ENCODE results near the gene ANKRD13B.

Gene ANKRD13B

DNA sequence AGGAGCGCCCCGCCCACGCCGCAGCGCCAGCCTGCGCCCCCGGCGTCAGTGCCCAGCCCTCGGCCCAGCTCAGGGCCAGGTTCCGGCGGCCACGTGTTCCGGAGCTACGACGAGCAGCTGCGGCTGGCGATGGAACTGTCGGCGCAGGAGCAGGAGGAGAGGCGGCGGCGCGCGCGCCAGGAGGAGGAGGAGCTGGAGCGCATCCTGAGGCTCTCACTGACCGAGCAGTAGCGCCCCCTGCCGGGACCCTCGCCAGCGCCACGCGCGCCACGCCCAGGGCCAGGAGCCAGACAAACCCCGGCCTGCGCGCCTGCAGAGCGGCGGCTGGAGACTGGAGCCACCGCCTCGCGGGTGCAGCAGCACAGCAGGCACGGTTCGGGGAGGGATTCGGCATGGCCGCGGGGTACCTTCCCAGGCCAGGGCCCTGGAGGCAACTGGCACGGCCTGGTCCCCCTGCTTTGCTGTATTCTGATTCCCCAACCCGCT lies 20.5 kb downstream of the ANKRD13B start:
- H3K4me1 ChIP-seq (ENCODE audit: control insufficient read depth, insufficient read depth, low read length) = peaks cover 28% of the 10 kb centered on the region
- H3K9me3 ChIP-seq (ENCODE audit: control insufficient read depth, low read length) = no peaks in the 10 kb centered on the region
- WGBS, 2 experiments = 6 to 7% methylated on average over 50 of the region's 50 CpGs
- no peak overlapping the region for H3K4me3 ChIP-seq (ENCODE audit: insufficient read depth, low read depth, low read length)
- peaks cover 58% of the 10 kb centered on the region for H3K27me3 ChIP-seq (ENCODE audit: control insufficient read depth, insufficient read depth, low read length, poor library complexity, severe bottlenecking)
- H3K27ac ChIP-seq (ENCODE audit: insufficient read depth, low read depth, low read length, poor library complexity, severe bottlenecking) = no peak overlapping the region
- H3K36me3 ChIP-seq (ENCODE audit: control insufficient read depth, insufficient read depth, low read length) = no peaks in the 10 kb centered on the region

DNA sequence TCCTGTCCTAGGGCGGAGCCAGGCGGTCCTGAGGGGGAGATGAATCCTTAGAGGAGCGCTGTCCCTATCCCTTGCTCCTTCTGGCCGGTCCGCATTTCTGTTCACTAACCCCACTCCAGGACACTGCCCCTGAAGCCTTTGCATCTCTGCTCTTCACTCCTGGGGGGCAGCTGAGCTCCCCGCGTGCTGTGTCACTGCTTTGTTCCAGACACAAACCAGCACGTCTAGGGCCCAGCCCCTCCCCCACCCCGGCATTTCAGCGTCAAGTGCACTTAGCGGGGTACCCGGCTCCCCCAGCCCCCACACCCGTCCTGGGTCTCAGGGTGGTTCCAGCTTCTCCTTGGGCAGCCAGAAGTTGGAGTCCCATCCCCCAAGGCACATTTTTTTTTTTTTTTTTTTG lies 20.9 kb downstream of the ANKRD13B start:
- H3K27me3 ChIP-seq (ENCODE audit: control insufficient read depth, insufficient read depth, low read length, poor library complexity, severe bottlenecking) = peaks cover 62% of the 10 kb centered on the region
- H3K27ac ChIP-seq (ENCODE audit: insufficient read depth, low read depth, low read length, poor library complexity, severe bottlenecking) = no peak overlapping the region
- WGBS, 2 experiments = 40 to 41% methylated on average over 13 of the region's 13 CpGs

DNA sequence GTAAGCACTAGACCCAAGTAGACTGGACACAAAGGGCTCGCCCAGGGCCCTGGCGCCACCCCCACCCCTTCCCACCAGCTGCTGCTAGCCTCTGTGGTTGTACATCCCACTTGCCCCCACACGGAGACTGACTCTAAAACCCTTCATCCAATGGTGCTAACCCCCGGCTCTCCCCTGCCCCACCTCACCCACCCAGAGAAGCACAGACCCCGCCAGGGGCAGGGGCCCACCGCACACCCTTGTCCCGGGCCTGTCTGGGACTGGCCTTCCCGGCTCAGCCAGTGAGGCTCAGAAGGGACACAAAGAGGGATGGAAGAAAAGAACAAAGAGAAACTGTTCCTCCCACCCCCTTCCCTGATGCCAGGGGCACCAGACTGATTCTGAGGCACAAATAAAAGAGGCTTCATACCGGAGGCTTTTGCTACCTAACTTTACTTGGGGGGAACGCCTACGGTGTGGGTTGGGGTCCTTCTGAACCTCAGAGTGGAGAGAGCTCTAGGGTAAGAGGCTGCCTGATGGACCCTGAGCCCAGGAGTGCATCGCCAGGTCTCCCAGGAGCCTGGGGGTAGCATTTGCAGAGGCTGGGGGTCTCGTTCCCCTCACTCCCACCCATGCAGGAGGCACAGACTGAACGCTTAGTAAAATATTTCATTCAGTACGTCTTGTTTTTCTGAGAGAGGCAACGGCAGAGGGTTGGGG lies 21.6 kb downstream of the ANKRD13B start:
- no peaks in the 10 kb centered on the region for H3K9me3 ChIP-seq (ENCODE audit: control insufficient read depth, low read length)
- H3K4me3 ChIP-seq (ENCODE audit: insufficient read depth, low read depth, low read length) = no peak overlapping the region
- WGBS, 2 experiments = 72 to 73% methylated on average over 15 to 16 of the region's 16 CpGs
- H3K27ac ChIP-seq (ENCODE audit: insufficient read depth, low read depth, low read length, poor library complexity, severe bottlenecking) = no peak overlapping the region
- peaks cover 69% of the 10 kb centered on the region for H3K27me3 ChIP-seq (ENCODE audit: control insufficient read depth, insufficient read depth, low read length, poor library complexity, severe bottlenecking)
- H3K36me3 ChIP-seq (ENCODE audit: control insufficient read depth, insufficient read depth, low read length) = no peaks in the 10 kb centered on the region
- peaks cover 28% of the 10 kb centered on the region for H3K4me1 ChIP-seq (ENCODE audit: control insufficient read depth, insufficient read depth, low read length)

More for the DNA sequence above, 20.9 kb downstream of the ANKRD13B start:
- Histone ChIP-seq H3K4me1 (ENCODE audit: control insufficient read depth, insufficient read depth, low read length) (peaks cover 28% of the 10 kb centered on the region), H3K36me3 (ENCODE audit: control insufficient read depth, insufficient read depth, low read length) (no peaks in the 10 kb centered on the region), H3K9me3 (ENCODE audit: control insufficient read depth, low read length) (no peaks in the 10 kb centered on the region), H3K4me3 (ENCODE audit: insufficient read depth, low read depth, low read length) (no peak overlapping the region)

DNA sequence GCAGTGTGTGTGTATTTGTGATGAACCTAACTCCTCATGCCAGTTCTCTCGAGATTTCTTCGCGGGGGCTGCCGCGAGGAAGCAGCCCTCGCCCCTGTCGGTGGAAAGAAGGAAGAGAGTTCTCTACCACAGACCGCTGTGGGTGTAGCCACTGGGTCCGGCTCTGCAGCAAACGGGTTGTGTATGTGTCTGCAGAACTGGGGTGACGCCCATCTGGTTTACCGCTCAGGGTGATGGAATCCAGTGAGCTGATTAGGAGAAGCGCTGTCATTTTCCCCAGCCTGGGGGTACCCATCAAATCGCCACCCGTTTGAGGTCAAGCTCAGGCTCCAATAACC lies 22.1 kb downstream of the ANKRD13B start:
- Histone ChIP-seq H3K4me3 (ENCODE audit: insufficient read depth, low read depth, low read length) (peak overlapping the region; percentile 29), H3K27me3 (ENCODE audit: control insufficient read depth, insufficient read depth, low read length, poor library complexity, severe bottlenecking) (peaks cover 69% of the 10 kb centered on the region)

DNA sequence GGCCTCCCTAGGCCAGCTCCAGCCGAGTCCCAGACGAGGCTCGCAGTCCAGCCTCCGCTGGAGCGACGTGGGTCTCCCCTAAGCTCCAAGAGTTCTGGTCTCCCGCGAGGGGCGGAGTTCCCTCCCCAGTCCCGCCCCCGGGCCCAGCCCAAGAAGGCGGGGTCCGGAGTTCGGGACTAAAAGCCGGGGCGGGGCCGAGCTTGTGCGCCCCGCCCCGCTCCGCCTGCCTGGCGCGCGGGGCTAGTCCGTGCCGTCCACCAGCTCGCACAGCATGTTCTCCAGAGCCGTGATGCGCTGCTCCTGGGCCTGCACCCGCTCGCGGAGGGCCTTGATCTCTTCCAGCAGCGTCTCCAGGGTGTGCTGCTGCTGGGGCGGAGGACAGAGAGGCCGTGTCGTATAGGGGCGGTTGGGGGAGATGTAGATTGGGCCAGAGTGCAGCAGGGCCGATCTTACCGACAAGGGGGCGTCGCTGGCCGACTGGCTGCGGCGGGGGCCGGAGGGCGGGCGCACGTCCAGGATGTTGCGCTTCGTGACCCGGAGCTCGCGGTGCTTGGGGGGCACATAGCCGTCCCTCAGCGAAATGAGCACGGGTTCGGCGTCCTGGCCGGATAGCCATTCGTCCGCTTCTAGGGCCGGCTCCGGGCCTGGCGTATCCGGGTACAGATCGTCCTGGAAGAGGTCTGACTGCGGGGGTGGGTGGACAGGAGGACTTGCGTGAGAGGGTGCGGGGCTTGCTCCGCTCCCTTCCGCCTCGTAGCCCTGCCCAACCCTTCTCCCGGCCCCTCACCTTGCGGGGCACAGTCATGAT lies 22.8 kb downstream of the ANKRD13B start:
- no peaks in the 10 kb centered on the region for H3K9me3 ChIP-seq (ENCODE audit: control insufficient read depth, low read length)
- H3K36me3 ChIP-seq (ENCODE audit: control insufficient read depth, insufficient read depth, low read length) = no peaks in the 10 kb centered on the region
- peak overlapping the region; percentile 29 for H3K4me3 ChIP-seq (ENCODE audit: insufficient read depth, low read depth, low read length)
- H3K27ac ChIP-seq (ENCODE audit: insufficient read depth, low read depth, low read length, poor library complexity, severe bottlenecking) = no peak overlapping the region
- peaks cover 70% of the 10 kb centered on the region for H3K27me3 ChIP-seq (ENCODE audit: control insufficient read depth, insufficient read depth, low read length, poor library complexity, severe bottlenecking)
- peaks cover 32% of the 10 kb centered on the region for H3K4me1 ChIP-seq (ENCODE audit: control insufficient read depth, insufficient read depth, low read length)
- 3% methylated on average over 74 of the region's 74 CpGs for WGBS, 2 experiments

More for the DNA sequence above, 22.1 kb downstream of the ANKRD13B start:
- Histone ChIP-seq H3K9me3 (ENCODE audit: control insufficient read depth, low read length) (no peaks in the 10 kb centered on the region), H3K27ac (ENCODE audit: insufficient read depth, low read depth, low read length, poor library complexity, severe bottlenecking) (no peak overlapping the region), H3K36me3 (ENCODE audit: control insufficient read depth, insufficient read depth, low read length) (no peaks in the 10 kb centered on the region), H3K4me1 (ENCODE audit: control insufficient read depth, insufficient read depth, low read length) (peaks cover 28% of the 10 kb centered on the region)
- WGBS, 2 experiments = 70 to 72% methylated on average over 15 of the region's 15 CpGs

DNA sequence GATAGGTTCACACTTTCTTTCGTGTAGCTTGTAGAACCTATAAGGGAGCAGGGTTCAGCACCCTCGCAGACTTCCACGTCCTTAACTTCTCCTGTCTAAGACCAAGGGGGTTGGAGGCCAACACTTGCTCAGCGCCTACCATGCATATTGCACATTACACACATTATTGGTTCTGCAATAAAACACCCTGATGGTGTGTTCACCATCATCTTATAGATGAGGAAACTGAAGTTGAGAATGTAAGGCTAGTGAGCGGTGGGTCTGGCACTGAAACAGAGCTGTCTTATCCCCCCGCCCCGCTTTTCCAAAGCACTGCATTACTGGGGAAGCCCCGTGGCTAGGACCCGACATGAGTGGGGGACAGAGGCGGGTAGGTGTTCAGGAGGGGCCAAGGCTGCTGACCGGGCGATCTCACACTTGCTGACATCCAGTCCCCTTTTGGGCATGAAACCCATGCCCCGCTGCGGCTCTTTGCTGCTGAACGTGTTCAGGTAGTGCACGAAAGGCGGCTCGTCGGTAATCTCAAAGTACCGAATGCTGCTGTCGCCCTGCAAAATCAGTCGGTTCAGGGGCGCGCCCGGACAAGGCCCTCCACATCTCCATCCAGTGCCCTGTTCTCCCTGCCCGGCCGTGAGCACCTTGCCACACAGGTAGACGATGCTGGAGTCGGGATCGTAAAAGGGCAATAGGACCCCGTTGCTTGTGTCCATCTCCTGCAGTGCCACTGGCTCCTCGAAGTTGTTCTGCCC lies 23.5 kb downstream of the ANKRD13B start:
- no peaks in the 10 kb centered on the region for H3K9me3 ChIP-seq (ENCODE audit: control insufficient read depth, low read length)
- no peak overlapping the region for H3K27ac ChIP-seq (ENCODE audit: insufficient read depth, low read depth, low read length, poor library complexity, severe bottlenecking)
- H3K27me3 ChIP-seq (ENCODE audit: control insufficient read depth, insufficient read depth, low read length, poor library complexity, severe bottlenecking) = peaks cover 78% of the 10 kb centered on the region
- 36 to 41% methylated on average over 32 of the region's 32 CpGs for WGBS, 2 experiments
- H3K36me3 ChIP-seq (ENCODE audit: control insufficient read depth, insufficient read depth, low read length) = no peaks in the 10 kb centered on the region
- H3K4me1 ChIP-seq (ENCODE audit: control insufficient read depth, insufficient read depth, low read length) = peaks cover 32% of the 10 kb centered on the region
- peak overlapping the region; percentile 29 for H3K4me3 ChIP-seq (ENCODE audit: insufficient read depth, low read depth, low read length)

DNA sequence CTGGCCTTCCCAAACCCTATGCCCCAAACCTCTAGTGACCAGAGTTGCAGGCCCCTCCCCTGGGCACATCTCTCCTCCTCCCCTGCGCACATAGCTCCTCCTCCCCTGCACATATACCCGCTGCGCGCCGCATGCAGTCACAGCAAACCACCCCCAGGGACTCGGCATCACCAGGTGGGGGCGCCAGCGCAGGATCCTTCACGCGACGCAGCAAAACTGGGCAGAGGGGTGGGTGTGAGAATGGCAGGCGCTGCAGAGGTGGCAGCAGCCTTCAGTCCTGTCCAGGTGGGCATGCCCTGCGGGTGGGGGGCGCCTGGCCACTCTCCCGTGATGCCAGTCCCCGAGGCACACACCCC lies 24.2 kb downstream of the ANKRD13B start:
- Histone ChIP-seq H3K27ac (ENCODE audit: insufficient read depth, low read depth, low read length, poor library complexity, severe bottlenecking) (no peak overlapping the region), H3K9me3 (ENCODE audit: control insufficient read depth, low read length) (no peaks in the 10 kb centered on the region), H3K27me3 (ENCODE audit: control insufficient read depth, insufficient read depth, low read length, poor library complexity, severe bottlenecking) (peaks cover 85% of the 10 kb centered on the region), H3K36me3 (ENCODE audit: control insufficient read depth, insufficient read depth, low read length) (no peaks in the 10 kb centered on the region), H3K4me1 (ENCODE audit: control insufficient read depth, insufficient read depth, low read length) (peaks cover 32% of the 10 kb centered on the region), H3K4me3 (ENCODE audit: insufficient read depth, low read depth, low read length) (no peak overlapping the region)
- WGBS, 2 experiments = 5 to 6% methylated on average over 16 of the region's 16 CpGs

DNA sequence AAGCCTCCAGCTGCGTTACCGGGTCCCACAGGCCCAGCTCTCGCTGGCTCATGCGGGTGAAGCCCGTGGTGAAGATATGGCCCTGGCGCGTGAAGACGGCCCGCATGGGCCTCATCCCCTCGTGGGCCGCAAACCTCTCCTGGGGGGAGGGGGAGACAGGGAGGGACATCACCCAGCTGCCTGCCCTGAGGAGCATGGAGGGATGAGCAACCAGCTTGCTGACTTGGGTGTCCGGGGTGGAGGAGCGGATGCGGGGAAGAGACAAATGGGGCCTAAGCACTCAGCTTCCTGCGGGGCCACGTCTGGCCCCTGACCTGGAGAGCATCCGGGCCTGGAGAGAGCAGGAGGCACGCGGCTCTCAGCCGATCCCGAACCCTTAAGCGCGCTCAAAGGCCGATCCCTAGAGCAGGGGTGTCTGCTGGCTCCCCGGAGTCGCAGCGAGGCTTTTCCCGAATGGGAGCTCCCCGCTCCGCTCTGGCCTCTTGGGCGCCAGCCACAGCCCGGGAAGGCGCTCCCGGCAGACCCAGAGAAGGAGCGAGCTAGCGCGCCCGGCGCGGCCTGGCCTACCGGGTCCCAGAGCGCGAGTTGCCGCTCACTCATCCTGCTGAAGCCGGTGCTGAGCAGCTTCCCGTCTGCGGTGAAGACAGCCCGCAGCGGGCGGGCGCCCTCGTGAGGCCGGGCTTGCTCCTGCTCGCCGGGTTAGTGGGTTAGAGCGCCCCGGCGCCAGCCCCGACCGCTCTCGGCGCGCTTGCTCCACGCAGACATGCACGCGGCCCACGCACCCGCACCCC lies 24.7 kb downstream of the ANKRD13B start:
- H3K36me3 ChIP-seq (ENCODE audit: control insufficient read depth, insufficient read depth, low read length) = no peaks in the 10 kb centered on the region
- 14 to 16% methylated on average over 68 of the region's 68 CpGs for whole genome bisulfite sequencing, 2 experiments
- peaks cover 32% of the 10 kb centered on the region for H3K4me1 ChIP-seq (ENCODE audit: control insufficient read depth, insufficient read depth, low read length)
- no peaks in the 10 kb centered on the region for H3K9me3 ChIP-seq (ENCODE audit: control insufficient read depth, low read length)
- no peak overlapping the region for H3K4me3 ChIP-seq (ENCODE audit: insufficient read depth, low read depth, low read length)
- H3K27ac ChIP-seq (ENCODE audit: insufficient read depth, low read depth, low read length, poor library complexity, severe bottlenecking) = no peak overlapping the region
- peaks cover 88% of the 10 kb centered on the region for H3K27me3 ChIP-seq (ENCODE audit: control insufficient read depth, insufficient read depth, low read length, poor library complexity, severe bottlenecking)

DNA sequence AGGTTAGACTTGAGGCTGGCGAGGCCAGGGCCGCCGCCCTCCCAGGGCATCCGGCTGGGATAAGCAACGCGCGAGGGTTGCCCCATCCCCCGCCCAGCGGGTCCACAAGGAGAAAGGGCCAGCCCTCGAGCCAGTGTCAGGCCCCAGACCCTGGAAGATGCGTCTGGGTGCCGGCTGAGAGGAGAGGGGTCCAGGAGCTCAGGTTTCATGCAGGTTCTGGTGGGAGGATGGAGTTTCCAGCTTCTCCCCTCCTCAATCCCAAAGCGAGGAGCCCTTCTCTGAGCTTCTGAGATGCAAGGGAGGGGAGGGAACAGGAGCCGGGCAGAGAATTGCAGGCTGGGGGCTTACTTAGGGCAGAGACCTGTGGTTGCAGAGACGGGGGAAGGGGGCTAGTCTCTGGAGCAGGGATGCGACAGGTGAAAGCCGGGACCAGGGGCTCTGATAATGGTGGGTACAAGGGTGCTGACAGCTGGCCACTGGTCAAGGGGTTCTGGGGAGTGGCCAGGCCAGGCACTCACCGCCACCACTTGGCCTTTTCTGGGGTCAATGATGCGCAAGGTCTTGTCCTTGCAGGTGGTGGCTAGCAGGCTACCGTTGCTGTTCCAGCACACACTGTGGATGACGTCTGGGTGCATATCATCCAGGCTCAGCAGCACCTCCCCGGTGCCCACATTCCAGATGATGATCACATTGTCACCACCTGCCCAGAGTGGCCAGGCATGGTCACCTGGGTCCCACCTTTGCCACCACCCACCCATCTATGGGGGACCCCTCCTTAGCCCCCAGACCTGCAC lies 25.5 kb downstream of the ANKRD13B start:
- WGBS, 2 experiments = 42 to 43% methylated on average over 22 of the region's 22 CpGs
- H3K27me3 ChIP-seq (ENCODE audit: control insufficient read depth, insufficient read depth, low read length, poor library complexity, severe bottlenecking) = peaks cover 87% of the 10 kb centered on the region
- no peak overlapping the region for H3K4me3 ChIP-seq (ENCODE audit: insufficient read depth, low read depth, low read length)
- H3K4me1 ChIP-seq (ENCODE audit: control insufficient read depth, insufficient read depth, low read length) = peaks cover 32% of the 10 kb centered on the region
- H3K27ac ChIP-seq (ENCODE audit: insufficient read depth, low read depth, low read length, poor library complexity, severe bottlenecking) = no peak overlapping the region
- no peaks in the 10 kb centered on the region for H3K36me3 ChIP-seq (ENCODE audit: control insufficient read depth, insufficient read depth, low read length)
- H3K9me3 ChIP-seq (ENCODE audit: control insufficient read depth, low read length) = no peaks in the 10 kb centered on the region
